Activated CD8-positive, alpha-beta memory T cell treated with anti-CD3 and anti-CD28 coated beads for 24 hours (primary cell): ENCODE measurements around the gene LRRC42.
A peak's percentile ranks its signal among the peaks of the same experiment; 100 is the strongest.

Experiments
- DNase-seq: peaks from one replicate; pipeline ENCODE4 v3.0.0-alpha.2; 2020

LRRC42 gene

DNA sequence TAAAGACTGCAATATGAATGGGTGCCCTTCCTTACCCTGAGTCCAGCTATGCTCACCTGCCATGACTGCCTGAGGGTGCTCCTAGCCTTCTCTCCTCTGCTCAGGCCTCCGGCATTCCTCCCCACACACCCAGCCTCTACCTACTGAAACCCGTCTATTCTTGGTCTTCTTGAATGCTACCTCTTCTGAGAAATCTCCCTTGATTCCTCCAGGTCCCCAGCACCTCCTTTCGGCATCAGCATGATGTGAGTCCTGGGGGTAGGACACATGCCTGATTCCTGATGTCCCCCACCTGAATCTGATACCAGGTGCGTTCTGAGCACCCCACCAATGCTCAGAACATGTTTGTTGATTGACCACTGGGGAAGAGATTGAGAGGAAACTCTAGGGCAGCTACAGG lies 63.3 kb downstream of the LRRC42 start:
- DNase-seq: peak; percentile 21

DNA sequence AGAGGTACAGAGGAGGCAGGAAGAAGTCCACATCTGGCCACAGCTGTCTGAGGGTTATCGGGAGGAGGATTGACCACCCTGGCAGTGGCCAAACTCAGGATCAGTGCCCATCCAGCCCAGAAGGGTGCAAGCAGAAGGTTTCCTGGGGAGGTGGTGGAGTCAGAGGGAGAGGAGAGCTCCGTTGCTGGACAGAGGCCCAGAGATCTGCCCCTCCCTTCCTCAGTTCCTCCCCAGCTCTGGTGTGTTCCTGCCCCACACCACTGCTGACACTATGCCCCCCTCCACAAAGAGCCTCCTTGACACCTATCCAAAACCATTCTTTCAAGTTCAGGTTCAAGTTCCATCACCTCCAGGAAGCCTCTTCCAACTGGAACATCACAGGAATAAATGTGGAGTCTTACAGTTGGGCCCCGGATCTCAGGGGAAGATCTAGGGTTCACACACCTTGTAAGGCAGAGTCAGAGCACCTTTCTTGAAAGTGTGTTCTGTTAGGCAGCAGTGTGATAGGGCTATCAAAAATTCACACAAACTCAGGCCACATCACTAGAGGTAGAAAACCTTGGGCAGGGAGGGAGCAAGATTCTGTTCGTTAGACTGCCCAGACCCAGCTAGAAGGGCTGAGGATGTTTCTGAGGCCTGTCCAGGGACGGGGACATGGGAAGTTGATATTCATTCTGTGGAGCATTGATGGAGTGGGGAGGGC lies 64.4 kb downstream of the LRRC42 start:
- DNase-seq: peak; percentile 37

DNA sequence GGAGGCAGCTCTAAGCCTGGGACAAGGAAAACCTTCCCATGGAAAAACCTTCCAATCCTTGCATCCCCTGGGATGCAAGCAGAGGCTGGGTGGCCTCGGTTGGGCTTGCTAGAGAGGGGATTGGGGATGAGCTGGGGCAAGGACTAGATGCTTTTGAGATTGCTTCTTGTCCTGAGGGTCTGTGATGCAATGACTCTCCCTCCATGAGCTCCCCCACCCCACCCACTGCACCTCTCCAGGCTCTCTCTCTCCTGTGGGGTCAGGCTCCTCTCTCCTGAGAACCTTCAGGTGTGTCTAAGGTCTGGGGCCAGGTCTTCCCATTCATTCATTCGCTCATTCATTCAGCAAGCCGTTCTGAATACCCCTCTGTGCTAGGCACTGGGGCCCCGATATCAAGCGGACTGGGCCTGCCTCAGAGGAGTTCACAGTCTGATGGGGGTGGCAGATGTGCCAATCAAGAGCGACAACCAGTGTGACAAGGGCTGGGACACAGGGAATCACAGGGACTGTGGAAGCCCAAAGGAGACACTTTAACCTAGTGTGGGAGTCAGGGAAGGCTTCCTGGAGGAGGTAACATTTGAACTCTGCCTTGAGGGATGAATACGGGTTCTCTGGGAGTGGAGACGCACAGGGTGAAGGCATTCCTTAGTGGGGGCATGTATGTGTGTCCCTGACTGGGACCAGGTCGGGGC lies 65.3 kb downstream of the LRRC42 start:
- DNase-seq: peak; percentile 47

DNA sequence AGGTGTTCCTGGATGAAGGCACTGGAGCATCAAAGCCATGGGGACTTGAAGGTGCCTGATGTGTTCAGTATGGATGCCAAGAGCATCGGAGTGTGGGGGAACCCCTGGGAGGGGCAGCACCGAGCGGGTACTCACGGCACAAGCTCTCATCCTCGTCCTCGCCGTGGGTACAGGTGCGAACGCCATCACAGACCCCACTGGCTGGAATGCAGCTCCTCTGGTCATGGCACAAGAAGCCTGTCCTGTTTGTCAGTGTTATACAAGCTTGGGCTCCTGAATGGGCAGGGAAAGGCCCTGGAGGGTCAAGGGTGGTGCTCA lies 65.8 kb downstream of the LRRC42 start:
- no peak for DNase-seq

DNA sequence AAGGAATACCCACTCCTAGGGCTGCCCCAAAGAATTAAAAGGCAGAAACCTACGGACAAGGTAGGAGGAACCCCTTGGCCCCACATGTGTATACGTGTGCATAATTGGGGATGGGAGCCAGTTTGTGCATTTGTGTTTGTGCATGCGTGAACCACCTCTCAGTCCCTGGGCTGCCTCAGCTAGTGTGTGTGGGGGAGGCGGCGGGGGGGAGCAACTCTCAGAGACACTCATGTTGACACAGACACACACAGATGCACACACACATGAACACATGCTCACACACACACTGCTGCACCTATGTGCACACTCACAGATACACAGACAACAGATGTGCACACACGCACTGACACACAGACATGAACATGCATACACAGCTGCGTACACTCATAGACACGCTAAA lies 66.7 kb downstream of the LRRC42 start:
- DNase-seq: peak; percentile 15

DNA sequence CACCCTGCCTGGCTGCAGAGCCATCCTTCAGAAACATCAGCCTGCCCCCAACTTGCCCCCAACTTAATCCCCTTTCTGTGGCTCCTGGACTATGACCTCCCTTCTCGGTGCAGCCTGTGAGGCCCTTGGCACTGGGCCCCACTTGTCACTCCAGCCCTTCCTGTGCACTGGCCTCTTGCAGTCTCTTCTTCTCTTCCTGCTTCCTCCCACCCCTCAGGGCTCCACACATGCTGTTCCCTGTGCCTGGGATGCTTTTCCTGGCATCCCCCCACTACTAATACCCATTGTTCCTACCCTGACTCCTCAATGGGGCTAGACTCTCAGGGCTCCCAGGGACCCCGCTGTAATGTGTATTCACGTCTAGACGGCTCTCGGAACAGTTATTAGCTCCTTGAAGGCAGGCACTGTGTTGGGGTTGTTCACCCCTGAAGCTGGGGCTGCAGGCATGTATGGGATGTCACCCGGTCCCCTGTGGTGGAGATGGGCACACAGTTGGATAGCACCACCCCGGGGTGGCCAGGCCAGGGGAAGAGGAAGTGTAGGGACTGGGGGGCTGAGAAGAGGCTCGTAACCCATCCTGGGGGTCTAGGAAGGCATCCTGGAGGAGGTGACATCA lies 67.4 kb downstream of the LRRC42 start:
- peak; percentile 28 for DNase-seq

DNA sequence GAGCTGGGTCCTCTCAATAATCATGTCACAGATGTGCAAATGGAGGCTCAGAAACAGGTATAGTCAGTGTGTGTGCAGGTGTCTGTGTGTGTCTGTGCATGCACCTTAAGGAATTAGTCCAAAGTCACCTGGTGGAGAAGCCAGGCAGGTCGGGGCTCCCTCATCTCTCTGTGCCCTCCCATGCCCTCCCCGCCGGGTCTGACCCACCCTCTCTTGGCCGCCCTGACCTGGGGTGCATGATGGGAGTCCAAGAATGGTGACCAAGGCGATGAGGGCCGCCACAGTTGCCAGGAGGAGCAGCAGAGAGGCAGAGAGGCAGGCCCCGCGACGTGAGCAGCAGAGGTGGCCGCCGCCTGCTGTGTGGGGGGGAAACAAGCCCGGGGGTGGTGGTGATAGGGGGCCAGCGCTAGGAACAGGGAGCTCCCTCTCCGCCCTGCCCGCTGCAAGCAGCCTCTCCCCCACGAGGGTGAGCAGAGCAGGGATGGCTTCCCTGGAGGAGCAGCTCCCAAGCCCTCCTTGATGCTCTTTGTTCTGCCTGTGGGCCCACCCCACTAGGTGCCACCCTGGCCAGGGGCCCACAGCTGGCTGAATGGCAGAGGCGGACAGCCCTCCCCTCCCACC lies 68.0 kb downstream of the LRRC42 start:
- peak; percentile 26 for DNase-seq

DNA sequence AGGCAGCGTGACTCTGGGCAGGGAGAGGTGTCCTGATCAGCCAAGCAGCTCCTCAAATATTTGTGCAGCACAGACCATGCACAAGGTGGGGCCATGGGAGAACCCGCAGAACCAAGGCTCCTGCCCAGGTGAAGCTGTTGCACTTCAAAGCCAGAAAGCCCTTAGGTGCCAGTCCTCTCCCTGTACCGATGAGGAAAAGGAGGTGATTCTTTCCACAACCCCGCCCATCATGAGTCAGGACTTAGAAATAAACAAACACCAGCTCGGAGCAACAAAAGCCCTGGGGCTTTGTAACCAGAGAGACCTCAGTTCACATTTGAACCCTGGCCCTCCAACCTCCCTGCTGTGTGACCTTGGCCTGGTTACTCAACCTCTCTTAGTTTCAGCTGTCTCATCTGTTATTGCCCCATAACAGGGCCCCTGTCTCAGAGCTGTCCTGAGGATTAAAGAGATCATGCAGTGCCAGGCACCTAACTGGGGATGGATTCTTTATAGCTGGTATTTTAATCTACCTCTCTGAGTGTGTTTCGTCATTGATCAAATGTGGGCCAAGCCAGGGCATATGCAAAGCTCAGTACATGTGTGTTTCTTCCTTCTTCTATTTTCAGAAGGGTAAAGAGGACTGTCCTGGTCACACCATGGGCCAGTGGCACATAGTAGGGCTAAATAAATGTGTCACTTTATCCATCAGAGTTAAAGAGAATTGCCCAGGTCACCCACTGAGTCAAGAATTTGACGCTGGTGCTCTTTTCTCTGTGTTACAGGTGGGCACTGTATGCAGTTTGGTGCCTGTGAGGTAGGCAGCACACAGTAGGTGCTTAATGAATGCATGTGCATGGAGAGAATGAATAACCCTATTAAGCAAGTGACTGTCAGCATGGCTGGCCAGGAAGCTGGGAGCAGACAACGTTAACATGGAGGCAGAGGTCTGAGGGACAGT lies 70.5 kb downstream of the LRRC42 start:
- DNase-seq: peak; percentile 30
